ENCODE measurements around the gene CYGB.

Gene CYGB

GRCh38 chr17:76498876-76499251, 38.6 kb downstream of the CYGB start:
- TF ChIP-seq ZBTB7A (IDR thresholded peaks at IDR 0.05; ENCODE audit: low read depth), result no peak
- TF ChIP-seq CEBPB (IDR thresholded peaks at IDR 0.05), result no peak
- no peak for TF ChIP-seq EP300 (IDR thresholded peaks at IDR 0.05; ENCODE audit: borderline replicate concordance)
- no peak for TF ChIP-seq TAF1 (IDR thresholded peaks at IDR 0.05; ENCODE audit: low read depth)
- no peak for TF ChIP-seq RAD21 (IDR thresholded peaks at IDR 0.05; ENCODE audit: low read depth)
- TF ChIP-seq USF1 (IDR thresholded peaks at IDR 0.05), result no peak
- TF ChIP-seq YY1 (IDR thresholded peaks at IDR 0.05; ENCODE audit: low read depth), result no peak
- TF ChIP-seq NFIC (IDR thresholded peaks at IDR 0.05), result no peak
- TF ChIP-seq TEAD4 (IDR thresholded peaks at IDR 0.05), result no peak
- no peak for TF ChIP-seq FOXM1 (IDR thresholded peaks at IDR 0.05; ENCODE audit: borderline replicate concordance, low read depth)
- no peak for TF ChIP-seq TCF12 (IDR thresholded peaks at IDR 0.05; ENCODE audit: low read depth)
- no peak for TF ChIP-seq EGR1 (IDR thresholded peaks at IDR 0.05)
- TF ChIP-seq MAX (IDR thresholded peaks at IDR 0.05), result no peak
- TF ChIP-seq REST (IDR thresholded peaks at IDR 0.05; ENCODE audit: low read depth), result no peak
- no peak for TF ChIP-seq CREB1 (IDR thresholded peaks at IDR 0.05; ENCODE audit: low read depth)

- no peak for TF ChIP-seq RAD21 (IDR thresholded peaks at IDR 0.05; ENCODE audit: low read depth)
- TF ChIP-seq EGR1 (IDR thresholded peaks at IDR 0.05), result no peak
- TF ChIP-seq EP300 (IDR thresholded peaks at IDR 0.05; ENCODE audit: borderline replicate concordance), result no peak
- no peak for TF ChIP-seq USF1 (IDR thresholded peaks at IDR 0.05)
- TF ChIP-seq YY1 (IDR thresholded peaks at IDR 0.05; ENCODE audit: low read depth), result no peak
- TF ChIP-seq TEAD4 (IDR thresholded peaks at IDR 0.05), result no peak
- TF ChIP-seq NFIC (IDR thresholded peaks at IDR 0.05), result no peak
- TF ChIP-seq CREB1 (IDR thresholded peaks at IDR 0.05; ENCODE audit: low read depth), result no peak
Observed at GRCh38 chr17:76497979-76498875, 39.3 kb downstream of the CYGB start.

GRCh38 chr17:76497699-76497978, 39.9 kb downstream of the CYGB start:
- TF ChIP-seq EGR1 (IDR thresholded peaks at IDR 0.05), result no peak
- no peak for TF ChIP-seq MAX (IDR thresholded peaks at IDR 0.05)
- no peak for TF ChIP-seq TCF12 (IDR thresholded peaks at IDR 0.05; ENCODE audit: low read depth)
- TF ChIP-seq TEAD4 (IDR thresholded peaks at IDR 0.05), result no peak
- no peak for TF ChIP-seq CEBPB (IDR thresholded peaks at IDR 0.05)
- no peak for TF ChIP-seq TAF1 (IDR thresholded peaks at IDR 0.05; ENCODE audit: low read depth)
- TF ChIP-seq YY1 (IDR thresholded peaks at IDR 0.05; ENCODE audit: low read depth), result no peak
- TF ChIP-seq USF1 (IDR thresholded peaks at IDR 0.05), result no peak

- TF ChIP-seq CEBPB (IDR thresholded peaks at IDR 0.05) (no peak), REST (IDR thresholded peaks at IDR 0.05; ENCODE audit: low read depth) (no peak), USF1 (IDR thresholded peaks at IDR 0.05) (no peak), CREB1 (IDR thresholded peaks at IDR 0.05; ENCODE audit: low read depth) (no peak), TAF1 (IDR thresholded peaks at IDR 0.05; ENCODE audit: low read depth) (no peak), EP300 (IDR thresholded peaks at IDR 0.05; ENCODE audit: borderline replicate concordance) (no peak), EGR1 (IDR thresholded peaks at IDR 0.05) (no peak), TCF12 (IDR thresholded peaks at IDR 0.05; ENCODE audit: low read depth) (no peak), RAD21 (IDR thresholded peaks at IDR 0.05; ENCODE audit: low read depth) (no peak), YY1 (IDR thresholded peaks at IDR 0.05; ENCODE audit: low read depth) (no peak), ZBTB7A (IDR thresholded peaks at IDR 0.05; ENCODE audit: low read depth) (no peak), NFIC (IDR thresholded peaks at IDR 0.05) (no peak), TEAD4 (IDR thresholded peaks at IDR 0.05) (no peak), MAX (IDR thresholded peaks at IDR 0.05) (no peak), FOXM1 (IDR thresholded peaks at IDR 0.05; ENCODE audit: borderline replicate concordance, low read depth) (no peak)
Observed at GRCh38 chr17:76496464-76496863, 41.0 kb downstream of the CYGB start.
